Stimulated activated CD4-positive, alpha-beta T cell treated with anti-CD3 and anti-CD28 coated beads, Interleukin-1b, Interleukin-23, amount 100 ng/mL, for 48 hours (primary cell): ENCODE results near the gene WLS.
"Not testable (repeated sequence)": the region's sequence is repeated elsewhere in the genome, so short reads cannot be mapped to it uniquely, and the experiment has no call there.

Experiments
- DNase-seq: peaks from one replicate; pipeline ENCODE4 v3.0.0-alpha.2; 2020

WLS gene

GRCh38 chr1:68161672-68162071, 70.7 kb downstream of the WLS start:
- not testable (repeated sequence) for DNase-seq

GRCh38 chr1:68160935-68161334, 71.4 kb downstream of the WLS start:
- DNase-seq: not testable (repeated sequence)

GRCh38 chr1:68160021-68160420, 72.3 kb downstream of the WLS start:
- no peak for DNase-seq

- DNase-seq: no peak
Measured at GRCh38 chr1:68158837-68159236, 73.5 kb downstream of the WLS start.

GRCh38 chr1:68157416-68157815, 74.9 kb downstream of the WLS start:
- no peak for DNase-seq

- no peak for DNase-seq
Measured at GRCh38 chr1:68151690-68152089, 80.6 kb downstream of the WLS start.

- no peak for DNase-seq
Measured at GRCh38 chr1:68149907-68150306, 82.4 kb downstream of the WLS start.

GRCh38 chr1:68149110-68149798, 83.1 kb downstream of the WLS start:
- no peak for DNase-seq

- no peak for DNase-seq
Measured at GRCh38 chr1:68148631-68149030, 83.7 kb downstream of the WLS start.

- DNase-seq: no peak
Measured at GRCh38 chr1:68147534-68148171, 84.7 kb downstream of the WLS start.

- DNase-seq: no peak
Measured at GRCh38 chr1:68145418-68146126, 86.8 kb downstream of the WLS start.

GRCh38 chr1:68144856-68145255, 87.5 kb downstream of the WLS start:
- no peak for DNase-seq

- no peak for DNase-seq
Measured at GRCh38 chr1:68143633-68144032, 88.7 kb downstream of the WLS start.

- no peak for DNase-seq
Measured at GRCh38 chr1:68142461-68142860, 89.9 kb downstream of the WLS start.

- DNase-seq: no peak
Measured at GRCh38 chr1:68142036-68142435, 90.3 kb downstream of the WLS start.

- DNase-seq: no peak
Measured at GRCh38 chr1:68141071-68142021, 91.0 kb downstream of the WLS start.

- no peak for DNase-seq
Measured at GRCh38 chr1:68140536-68140935, 91.8 kb downstream of the WLS start.

GRCh38 chr1:68136187-68136586, 96.1 kb downstream of the WLS start:
- DNase-seq: no peak

GRCh38 chr1:68132426-68133130, 99.7 kb downstream of the WLS start:
- no peak for DNase-seq

- DNase-seq: no peak
Measured at GRCh38 chr1:68131261-68131660, 101.1 kb downstream of the WLS start.

GRCh38 chr1:68129536-68130250, 102.6 kb downstream of the WLS start:
- DNase-seq: no peak

GRCh38 chr1:68128820-68129219, 103.5 kb downstream of the WLS start:
- no peak for DNase-seq
